HG03280 (cell line): ENCODE results near the gene TUBB8B.
"Not testable (repeated sequence)": the region's sequence is repeated elsewhere in the genome, so short reads cannot be mapped to it uniquely, and the experiment has no call there.

Source experiments
- ATAC-seq: cut with Tn5 transposase; IDR thresholded peaks from one replicate; pipeline ENCODE4 v1.9.1; 2021; ENCODE audit warnings: mild to moderate bottlenecking, moderate library complexity; ENCODE audit not compliant: unreplicated experiment

The TUBB8B gene

GRCh38 chr18:13177-13576 is 36.2 kb downstream of the TUBB8B start:
- not testable (repeated sequence) for ATAC-seq

GRCh38 chr18:12773-13172 is 36.6 kb downstream of the TUBB8B start:
- ATAC-seq: not testable (repeated sequence)

GRCh38 chr18:11383-12274 is 37.8 kb downstream of the TUBB8B start:
- ATAC-seq: not testable (repeated sequence)

- ATAC-seq: not testable (repeated sequence)
Observed at GRCh38 chr18:10624-11184, 38.7 kb downstream of the TUBB8B start.

GRCh38 chr18:9937-10336 is 39.5 kb downstream of the TUBB8B start:
- not testable (repeated sequence) for ATAC-seq
